ENCODE measurements around the gene ABHD14A.

Gene ABHD14A

GRCh38 chr3:52006820-52007133 is 31.9 kb downstream of the ABHD14A start:
- Histone ChIP-seq H2AFZ (ENCODE audit: low read length) (no peak overlapping the region), H3K27me3 (ENCODE audit: insufficient read depth, low read length) (0 out of 2 replicates have a peak, but pooled peaks cover 7% of the 10 kb centered on the region), H3K4me1 (ENCODE audit: insufficient read depth, low read length, severe bottlenecking) (no peaks in the 10 kb centered on the region), H3F3A (ENCODE audit: insufficient read depth, low read length) (no peaks in the 10 kb centered on the region), H3K4me2 (ENCODE audit: low read length) (no peak overlapping the region), H3K9ac (ENCODE audit: low read length) (no peak overlapping the region), H3K27ac (ENCODE audit: low read depth, low read length, poor library complexity, severe bottlenecking) (no peak overlapping the region), H3K36me3 (ENCODE audit: insufficient read depth, low read length) (no peaks in the 10 kb centered on the region), H3K9me2 (ENCODE audit: low read depth, low read length) (no peaks in the 10 kb centered on the region), H3K79me2 (ENCODE audit: insufficient read depth, low read length) (no peaks in the 10 kb centered on the region), H3K4me3 (ENCODE audit: low read depth, low read length, poor library complexity, severe bottlenecking) (no peak overlapping the region), H4K20me1 (ENCODE audit: insufficient read depth, low read length) (no peaks in the 10 kb centered on the region), H3K9me3 (ENCODE audit: low read length) (no peaks in the 10 kb centered on the region)
- TF ChIP-seq CTCF (IDR thresholded peaks at IDR 0.05; ENCODE audit: low read length) (no peak), EZH2 (IDR thresholded peaks at IDR 0.05; ENCODE audit: borderline replicate concordance, low read length) (no peak)

GRCh38 chr3:52007291-52007690 is 32.4 kb downstream of the ABHD14A start:
- Histone ChIP-seq H2AFZ (ENCODE audit: low read length) (no peak overlapping the region), H3K79me2 (ENCODE audit: insufficient read depth, low read length) (no peaks in the 10 kb centered on the region), H3K9me2 (ENCODE audit: low read depth, low read length) (no peaks in the 10 kb centered on the region), H3K4me1 (ENCODE audit: insufficient read depth, low read length, severe bottlenecking) (no peaks in the 10 kb centered on the region), H3K4me2 (ENCODE audit: low read length) (no peak overlapping the region), H3K9ac (ENCODE audit: low read length) (no peak overlapping the region), H3F3A (ENCODE audit: insufficient read depth, low read length) (no peaks in the 10 kb centered on the region), H3K9me3 (ENCODE audit: low read length) (no peaks in the 10 kb centered on the region), H3K4me3 (ENCODE audit: low read depth, low read length, poor library complexity, severe bottlenecking) (no peak overlapping the region), H3K36me3 (ENCODE audit: insufficient read depth, low read length) (no peaks in the 10 kb centered on the region), H3K27ac (ENCODE audit: low read depth, low read length, poor library complexity, severe bottlenecking) (no peak overlapping the region), H4K20me1 (ENCODE audit: insufficient read depth, low read length) (no peaks in the 10 kb centered on the region), H3K27me3 (ENCODE audit: insufficient read depth, low read length) (0 out of 2 replicates have a peak, but pooled peaks cover 7% of the 10 kb centered on the region)
- TF ChIP-seq CTCF (IDR thresholded peaks at IDR 0.05; ENCODE audit: low read length) (no peak), EZH2 (IDR thresholded peaks at IDR 0.05; ENCODE audit: borderline replicate concordance, low read length) (no peak)

- H3K36me3 ChIP-seq (ENCODE audit: insufficient read depth, low read length) = no peaks in the 10 kb centered on the region
These were observed 35.6 kb downstream of the ABHD14A start for GRCh38 chr3:52010431-52010830.

More at GRCh38 chr3:52010431-52010830, 35.6 kb downstream of the ABHD14A start:
- no peak overlapping the region for H3K4me3 ChIP-seq (ENCODE audit: low read depth, low read length, poor library complexity, severe bottlenecking)
- H3K9ac ChIP-seq (ENCODE audit: low read length) = no peak overlapping the region
- no peak overlapping the region for H3K27ac ChIP-seq (ENCODE audit: low read depth, low read length, poor library complexity, severe bottlenecking)
- no peaks in the 10 kb centered on the region for H3K27me3 ChIP-seq (ENCODE audit: insufficient read depth, low read length)
- H3F3A ChIP-seq (ENCODE audit: insufficient read depth, low read length) = no peaks in the 10 kb centered on the region
- H3K9me2 ChIP-seq (ENCODE audit: low read depth, low read length) = no peaks in the 10 kb centered on the region
- no peaks in the 10 kb centered on the region for H3K9me3 ChIP-seq (ENCODE audit: low read length)
- H3K4me2 ChIP-seq (ENCODE audit: low read length) = no peak overlapping the region
- H3K4me1 ChIP-seq (ENCODE audit: insufficient read depth, low read length, severe bottlenecking) = no peaks in the 10 kb centered on the region
- H2AFZ ChIP-seq (ENCODE audit: low read length) = no peak overlapping the region
- no peak for TF ChIP-seq CTCF (IDR thresholded peaks at IDR 0.05; ENCODE audit: low read length)
- TF ChIP-seq EZH2 (IDR thresholded peaks at IDR 0.05; ENCODE audit: borderline replicate concordance, low read length) = no peak
- no peaks in the 10 kb centered on the region for H3K79me2 ChIP-seq (ENCODE audit: insufficient read depth, low read length)
- H4K20me1 ChIP-seq (ENCODE audit: insufficient read depth, low read length) = no peaks in the 10 kb centered on the region
